GM18870 (cell line): Measurements from ENCODE around the gene ITGBL1.

ENCODE experiments used
- ATAC-seq: cut with Tn5 transposase; IDR thresholded peaks from one replicate; pipeline ENCODE4 v1.9.1; 2021; ENCODE audit warnings: moderate library complexity; ENCODE audit not compliant: unreplicated experiment

The ITGBL1 gene, protein sequence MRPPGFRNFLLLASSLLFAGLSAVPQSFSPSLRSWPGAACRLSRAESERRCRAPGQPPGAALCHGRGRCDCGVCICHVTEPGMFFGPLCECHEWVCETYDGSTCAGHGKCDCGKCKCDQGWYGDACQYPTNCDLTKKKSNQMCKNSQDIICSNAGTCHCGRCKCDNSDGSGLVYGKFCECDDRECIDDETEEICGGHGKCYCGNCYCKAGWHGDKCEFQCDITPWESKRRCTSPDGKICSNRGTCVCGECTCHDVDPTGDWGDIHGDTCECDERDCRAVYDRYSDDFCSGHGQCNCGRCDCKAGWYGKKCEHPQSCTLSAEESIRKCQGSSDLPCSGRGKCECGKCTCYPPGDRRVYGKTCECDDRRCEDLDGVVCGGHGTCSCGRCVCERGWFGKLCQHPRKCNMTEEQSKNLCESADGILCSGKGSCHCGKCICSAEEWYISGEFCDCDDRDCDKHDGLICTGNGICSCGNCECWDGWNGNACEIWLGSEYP

DNA sequence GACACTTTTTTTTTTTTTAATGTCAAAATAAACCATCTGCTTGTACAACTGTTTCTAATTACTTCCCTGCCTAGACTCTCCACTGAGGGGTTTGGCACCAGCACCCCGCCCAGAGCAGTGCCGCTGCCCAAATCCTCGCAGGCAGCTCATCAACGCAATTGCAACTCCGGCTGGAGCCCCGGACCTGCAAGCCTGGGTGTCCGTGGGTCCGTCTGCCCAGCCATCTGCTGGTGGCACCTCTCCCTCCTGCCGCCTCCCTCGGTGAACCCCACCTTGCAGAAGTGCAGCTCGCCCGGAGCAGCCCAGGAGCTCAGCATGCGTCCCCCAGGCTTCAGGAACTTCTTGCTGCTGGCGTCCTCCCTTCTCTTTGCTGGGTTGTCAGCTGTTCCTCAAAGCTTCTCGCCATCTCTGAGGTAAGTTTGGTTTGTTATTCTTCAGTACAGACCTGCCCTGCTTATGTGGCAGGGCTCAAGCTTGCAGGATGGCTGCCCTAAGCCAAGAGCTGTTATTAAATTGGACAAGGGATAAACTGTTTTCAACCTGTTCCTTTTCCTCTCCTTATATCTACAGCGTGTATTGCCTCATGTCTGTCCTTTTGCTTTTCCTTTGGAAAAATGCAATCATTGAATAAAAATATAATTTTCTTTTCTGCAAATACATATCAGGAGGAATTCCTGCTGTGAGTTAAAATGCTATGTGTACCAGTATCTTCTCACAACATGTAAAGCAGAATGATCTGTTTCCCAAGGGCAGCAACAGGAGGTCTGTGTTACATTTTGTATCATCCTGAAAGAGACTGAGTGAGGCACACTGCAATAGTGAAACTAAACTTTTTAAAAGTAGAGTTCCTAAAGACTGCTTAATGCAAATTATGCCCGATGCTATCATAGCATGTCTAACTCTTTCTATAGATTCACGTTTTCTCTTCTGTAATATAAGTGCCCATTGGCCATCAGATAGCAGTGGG lies at the start of gene ITGBL1:
Gene ITGBL1, plus strand, starts transcription at position 157 of the 967 bp plus-strand sequence. Its CDS starts 159 bp downstream, at position 316.
- ATAC-seq = peak; percentile 93

DNA sequence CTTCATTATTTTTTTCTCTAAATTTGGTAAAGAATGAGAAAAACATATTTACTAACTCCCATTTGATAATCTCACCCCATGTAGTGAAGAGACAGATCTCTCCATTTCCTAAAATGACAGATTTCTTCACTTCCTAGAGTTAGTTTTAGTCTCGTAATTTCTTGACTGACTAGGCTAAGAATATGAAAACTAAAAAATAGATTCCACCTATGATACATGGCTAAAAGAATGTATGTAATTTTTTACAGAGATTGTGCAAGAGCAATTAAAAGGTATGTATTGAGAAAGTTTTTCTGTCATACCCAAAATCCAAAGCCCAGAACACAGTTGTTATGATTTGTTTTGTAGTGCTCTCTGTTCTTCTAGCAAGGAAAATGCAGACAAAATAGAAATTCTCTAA lies 45.7 kb upstream of the ITGBL1 start:
- no peak for ATAC-seq

DNA sequence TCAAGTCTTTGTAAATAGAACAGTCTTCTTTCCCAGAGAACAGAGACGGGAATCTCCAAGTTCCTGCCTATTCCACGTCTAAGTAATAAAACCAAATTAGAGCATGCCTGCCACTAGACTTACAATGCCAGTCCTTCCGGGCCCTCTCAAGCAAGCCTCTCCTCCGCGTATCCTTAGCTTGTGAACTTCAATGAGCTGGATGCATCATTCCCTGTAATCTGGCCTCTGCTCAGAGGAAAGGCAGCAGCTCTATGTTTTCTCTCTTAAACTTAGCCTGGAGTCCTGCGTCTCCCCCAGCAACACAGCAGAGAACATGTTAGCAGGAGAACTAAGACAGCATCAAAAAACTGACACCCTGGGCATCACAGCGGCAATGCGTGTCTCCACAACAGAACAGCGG lies 44.3 kb upstream of the ITGBL1 start:
- no peak for ATAC-seq

DNA sequence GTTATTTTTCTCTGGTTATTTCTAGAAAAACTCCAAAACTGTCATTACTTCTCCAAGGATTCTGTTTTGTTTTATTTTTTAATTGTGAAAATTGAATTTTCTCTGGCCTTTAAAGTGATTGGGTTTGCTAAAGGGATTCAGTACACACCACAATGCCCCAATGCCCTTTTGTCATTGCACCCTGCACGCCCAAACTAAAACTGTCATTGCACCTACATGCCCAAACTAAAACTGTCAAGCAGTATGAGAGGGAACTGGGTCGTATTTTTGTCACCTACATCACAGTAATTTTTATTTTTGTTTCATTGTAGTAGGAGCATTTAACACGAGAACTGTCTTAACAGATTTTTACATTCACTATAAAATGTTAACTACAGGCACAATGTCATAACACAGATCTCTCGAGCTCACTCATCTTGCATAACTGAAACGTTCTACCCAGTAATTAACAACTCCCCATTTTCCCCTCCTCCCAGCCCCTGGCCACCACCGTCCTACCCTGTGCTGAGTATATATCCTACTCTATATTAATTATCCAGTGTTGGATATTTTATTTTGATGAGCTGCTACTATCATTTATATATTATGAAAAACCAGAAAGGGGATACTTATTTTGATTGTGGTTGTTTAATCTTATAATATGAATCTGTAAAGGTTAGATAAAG lies 43.4 kb upstream of the ITGBL1 start:
- ATAC-seq = no peak

DNA sequence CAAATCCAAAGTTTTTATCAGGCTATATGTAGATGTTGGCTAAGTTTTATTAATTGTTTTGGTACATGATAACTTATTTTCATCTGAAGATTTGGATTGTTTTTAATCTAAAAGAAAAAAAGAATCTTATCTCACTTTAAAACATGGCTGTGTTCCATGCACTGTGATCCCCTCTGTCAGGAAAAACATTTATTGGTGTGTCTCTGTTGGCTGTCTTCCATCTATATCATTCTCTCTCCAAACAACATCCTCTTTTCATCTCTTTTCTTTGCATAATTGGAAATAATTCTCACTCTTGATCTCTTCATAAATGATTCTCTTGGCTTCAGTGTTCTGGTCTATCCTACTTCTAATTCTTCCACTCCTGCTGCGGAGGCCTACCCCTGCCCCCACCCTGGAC lies 40.4 kb upstream of the ITGBL1 start:
- no peak for ATAC-seq

DNA sequence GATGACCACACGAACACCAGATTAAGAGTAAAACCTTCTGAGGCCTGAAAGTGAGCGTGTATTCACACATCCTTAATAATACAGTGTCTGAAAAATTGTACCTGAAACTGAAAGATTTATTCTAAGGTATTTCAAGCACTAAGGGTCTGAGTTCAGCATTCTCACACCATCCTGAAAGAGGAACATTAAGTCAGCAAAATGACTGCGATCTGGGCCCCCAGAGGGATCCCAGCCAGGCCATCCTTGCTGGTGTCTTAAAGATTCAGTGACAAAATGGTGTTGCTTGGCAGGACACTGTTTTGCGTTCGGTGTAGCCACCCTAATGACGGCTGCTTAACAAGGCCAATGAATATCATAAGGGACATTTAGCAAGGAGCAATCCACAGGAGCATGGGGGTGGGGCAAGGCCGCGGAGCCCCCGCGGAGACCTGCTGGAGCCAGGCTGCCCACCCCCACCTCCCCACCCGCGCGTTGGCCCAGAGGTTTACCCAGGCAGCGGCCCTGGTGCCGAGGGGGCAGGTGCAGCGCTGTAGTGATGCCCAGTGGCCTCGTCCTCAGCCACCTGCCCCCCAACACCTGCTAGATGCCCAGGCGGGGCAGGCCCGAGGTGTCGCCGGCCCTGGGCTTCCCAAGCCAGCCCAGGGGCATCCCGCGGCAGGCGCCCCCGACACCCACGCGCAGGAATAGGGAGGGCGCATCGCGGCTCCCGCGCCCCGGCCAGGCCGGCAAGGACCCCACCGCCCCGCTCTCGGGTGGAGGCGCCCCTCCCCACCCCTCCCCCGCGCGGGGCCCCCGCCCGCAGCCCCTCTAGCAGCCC lies 36.9 kb upstream of the ITGBL1 start:
- ATAC-seq = peak; percentile 46

DNA sequence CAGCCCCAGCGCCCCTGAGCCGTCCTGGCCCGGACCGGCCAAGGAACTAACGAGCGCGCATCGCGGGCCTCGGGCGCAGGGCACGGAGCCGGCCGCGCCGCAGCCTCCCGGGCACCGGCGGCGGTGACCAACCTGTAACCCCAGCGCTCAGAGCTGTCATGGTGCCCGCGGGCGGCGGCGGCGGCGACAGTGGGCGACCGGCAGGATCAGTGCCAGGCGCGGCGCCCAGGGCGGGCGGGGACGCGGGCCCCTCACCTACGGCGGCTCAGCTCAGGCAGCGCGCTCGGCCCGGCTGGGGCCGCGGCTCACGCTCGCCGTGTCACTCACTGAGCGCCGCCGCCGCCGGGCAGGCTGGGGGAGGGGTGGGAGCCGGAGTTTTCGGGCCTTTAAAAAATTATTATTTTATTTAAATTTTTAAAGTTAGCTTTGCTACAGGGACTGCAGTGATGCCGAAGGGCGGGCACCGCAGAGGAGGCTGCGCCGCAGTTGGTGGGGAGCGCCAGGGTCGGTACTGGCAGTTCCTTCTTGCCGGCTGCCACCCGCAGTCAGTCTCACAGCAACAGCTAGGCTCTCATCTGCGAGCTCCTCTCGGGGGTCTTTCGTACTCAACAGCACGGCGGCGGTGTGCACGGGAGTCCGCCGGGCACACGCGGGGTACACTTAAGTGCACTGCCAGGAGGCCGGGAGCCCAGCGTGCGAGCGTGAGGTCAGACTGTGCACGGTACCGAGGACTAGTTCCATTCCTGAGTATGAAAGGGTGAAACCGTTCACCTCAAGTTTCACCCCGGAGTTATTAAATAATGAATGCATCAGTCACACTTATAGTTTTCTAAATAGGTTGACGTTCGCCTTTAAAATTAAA lies 36.1 kb upstream of the ITGBL1 start, which contains the start of gene NALCN:
Gene NALCN, minus strand, starts transcription at position 328 of the 862 bp plus-strand sequence. CDS start 17,382 bp downstream, outside the sequence.
- ATAC-seq = no peak

DNA sequence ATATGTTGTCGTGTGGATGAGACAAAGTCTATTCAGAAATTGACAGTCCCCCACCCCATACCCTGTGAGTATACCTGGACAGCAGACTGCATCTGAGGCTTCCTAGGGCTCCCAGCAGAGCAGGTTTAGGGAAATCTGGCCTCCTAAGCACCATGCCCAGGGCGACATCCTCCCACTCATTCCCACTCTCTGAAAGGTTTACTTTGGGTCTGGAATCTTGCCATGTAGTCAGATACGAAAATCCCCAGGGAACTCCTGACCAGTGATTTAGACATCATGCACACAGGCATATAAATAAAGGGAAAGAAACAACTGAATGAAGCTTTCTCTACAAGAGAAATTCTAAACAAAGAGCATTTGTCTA lies 35.5 kb upstream of the ITGBL1 start:
- ATAC-seq = no peak

DNA sequence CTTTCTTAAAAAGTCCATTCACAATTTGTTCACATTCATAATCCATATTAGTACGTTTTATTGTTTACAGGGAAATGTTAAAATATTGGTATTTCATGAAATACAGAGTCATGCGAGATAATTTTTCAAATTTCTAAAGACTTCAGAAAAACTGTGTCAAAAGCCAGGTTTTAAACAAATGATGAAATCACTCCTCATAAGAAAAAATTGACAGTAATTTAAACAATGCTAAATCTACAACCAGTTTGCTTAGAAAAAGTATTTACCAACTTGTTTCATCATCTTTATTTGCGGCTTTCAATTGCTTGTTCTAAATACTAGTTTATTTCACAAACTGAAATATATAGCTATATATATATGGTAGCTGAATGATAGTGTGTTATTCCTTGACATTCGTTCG lies 35.0 kb upstream of the ITGBL1 start:
- no peak for ATAC-seq

DNA sequence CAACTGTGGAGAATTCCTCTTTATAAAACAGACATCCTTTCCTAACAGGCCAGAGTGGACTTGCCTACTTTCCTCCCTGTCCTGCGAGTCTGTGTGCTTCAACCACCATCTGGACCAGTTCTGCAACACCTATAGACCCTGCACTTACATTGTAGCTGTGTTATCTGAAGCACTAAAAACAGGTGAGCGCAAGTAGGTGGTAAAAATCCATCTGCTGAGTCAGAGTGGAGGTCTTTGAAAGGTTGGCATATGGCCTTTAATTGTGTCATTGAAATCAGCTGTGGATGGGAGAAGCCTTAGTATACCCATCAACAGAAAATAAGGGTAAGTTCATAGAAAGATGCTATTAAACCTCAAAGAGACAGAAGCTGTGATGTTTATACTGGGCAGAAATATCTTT lies 28.6 kb upstream of the ITGBL1 start:
- no peak for ATAC-seq

DNA sequence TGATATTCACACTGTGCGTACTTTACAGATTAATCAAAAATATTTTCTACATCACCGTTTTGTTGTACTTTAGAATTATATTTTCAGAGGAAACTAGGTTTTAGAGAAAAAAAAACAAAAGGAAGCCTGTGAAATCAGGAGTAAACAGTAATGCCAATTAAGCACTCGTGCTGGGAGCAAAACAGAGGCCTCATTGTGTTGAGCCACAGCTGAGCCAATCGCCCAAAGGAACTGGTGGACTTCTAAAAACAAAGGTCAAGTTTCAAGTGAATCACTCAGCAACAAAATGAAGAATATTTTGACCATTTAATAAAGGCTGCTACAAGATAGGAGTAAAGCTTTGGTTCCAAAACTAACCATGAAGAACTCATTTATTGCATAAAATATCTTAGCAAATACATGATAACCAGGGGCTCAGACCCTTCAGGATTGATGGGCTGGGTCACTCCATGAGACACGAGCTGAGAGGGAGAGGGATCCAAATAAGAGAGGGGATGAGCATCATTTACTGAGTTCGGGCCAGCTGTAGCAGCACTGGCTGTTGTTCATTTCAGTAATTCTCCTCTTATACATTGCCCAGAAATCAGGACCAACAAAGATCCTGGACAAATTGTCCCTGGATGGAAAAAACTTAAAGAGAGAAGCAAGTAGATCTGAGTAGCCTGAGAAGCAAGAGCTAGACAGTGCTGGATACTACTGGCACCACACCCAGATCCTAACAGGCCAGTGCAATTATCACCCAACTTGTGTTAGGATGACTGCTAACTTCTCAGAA lies 27.9 kb upstream of the ITGBL1 start:
- no peak for ATAC-seq

DNA sequence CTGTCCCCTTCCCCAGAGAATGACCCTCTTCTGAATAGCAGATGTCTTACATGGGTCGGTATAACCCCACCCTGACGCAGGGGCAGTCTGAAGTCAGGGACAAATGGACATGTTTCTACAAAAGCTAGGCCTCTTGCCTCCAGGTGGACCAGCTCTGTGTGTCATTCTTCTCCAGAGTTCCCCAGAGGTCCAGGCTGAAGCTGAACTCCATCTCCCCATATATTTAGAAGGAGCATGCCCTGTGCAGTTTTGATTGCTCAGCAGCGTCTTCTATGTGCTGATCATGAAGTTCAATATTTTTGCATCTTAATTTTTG lies 27.4 kb upstream of the ITGBL1 start:
- no peak for ATAC-seq

DNA sequence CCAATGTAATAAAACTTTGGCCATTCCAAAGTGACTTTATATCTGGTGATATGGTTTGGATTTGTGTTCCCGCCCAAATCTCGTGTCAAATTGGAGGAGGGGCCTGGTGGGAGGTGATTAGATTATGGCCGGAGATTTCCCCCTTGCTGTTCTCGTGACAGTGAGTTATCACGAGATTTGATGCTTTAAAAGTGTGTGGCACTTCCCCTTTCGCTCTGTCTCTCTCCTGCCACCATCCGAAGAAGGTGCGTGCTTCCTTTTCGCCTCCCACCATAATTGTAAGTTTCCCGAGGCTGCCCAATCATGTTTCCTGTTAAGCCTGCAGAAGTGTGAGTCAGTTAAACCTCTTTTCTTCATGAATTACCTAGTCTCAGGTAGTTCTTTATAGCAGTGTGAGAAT lies 26.9 kb upstream of the ITGBL1 start:
- ATAC-seq = no peak

DNA sequence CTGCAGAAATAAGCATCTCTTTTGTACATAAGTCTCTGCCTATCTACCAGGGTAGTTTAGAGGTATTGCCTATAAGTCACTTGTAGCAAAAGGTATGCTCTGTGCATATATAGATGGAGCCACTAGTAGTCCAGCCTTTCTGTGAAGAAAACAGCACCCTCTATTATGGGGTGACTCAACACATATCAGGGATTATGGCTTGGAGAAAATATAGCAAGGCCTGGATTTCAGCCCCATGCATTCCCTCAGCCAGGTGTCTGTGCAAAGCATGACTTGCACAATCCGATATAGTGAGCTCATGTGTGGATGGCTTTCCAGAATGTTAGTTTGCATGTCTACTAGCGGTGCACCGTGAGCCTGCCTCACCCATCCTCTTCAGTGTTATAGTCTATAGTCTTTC lies 22.7 kb upstream of the ITGBL1 start:
- no peak for ATAC-seq

DNA sequence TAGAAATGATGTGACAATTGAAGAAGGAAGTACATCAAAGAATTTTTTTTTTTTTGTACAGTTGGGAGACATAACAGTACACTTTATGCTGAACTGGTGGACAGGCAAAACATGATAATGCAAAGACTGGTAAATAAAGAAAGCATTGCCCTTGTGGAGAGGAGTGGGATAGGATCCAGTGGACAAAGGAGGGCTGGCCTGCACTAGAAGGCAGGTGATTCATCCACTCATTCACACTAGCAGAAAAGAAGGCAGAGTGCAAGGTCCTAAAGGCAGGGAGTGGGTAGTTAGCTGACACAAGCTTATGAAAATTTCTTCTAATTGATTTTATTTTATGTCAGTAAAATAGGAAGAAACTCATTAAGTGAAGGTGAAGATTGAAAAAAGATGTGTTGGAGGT lies 18.6 kb upstream of the ITGBL1 start:
- ATAC-seq = no peak

DNA sequence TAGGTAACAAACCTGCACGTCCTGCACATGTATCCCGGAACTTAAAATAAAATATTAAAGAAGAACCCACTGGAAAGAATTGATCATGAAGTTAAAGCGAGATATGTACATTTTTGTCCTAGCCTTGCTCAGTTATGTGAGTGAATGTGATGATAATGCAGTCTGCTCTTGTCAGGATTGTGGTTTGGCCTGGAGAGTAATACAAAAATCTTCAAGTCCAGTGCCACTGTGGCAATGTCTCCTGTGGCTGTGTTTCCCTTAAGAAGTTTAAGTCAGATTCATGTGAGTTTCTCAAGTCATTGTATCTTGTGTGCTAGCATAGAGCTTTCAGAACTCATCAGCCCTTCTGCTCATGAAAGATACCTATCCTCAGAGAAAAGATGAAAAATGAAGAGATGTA lies 18.0 kb upstream of the ITGBL1 start:
- ATAC-seq = no peak

DNA sequence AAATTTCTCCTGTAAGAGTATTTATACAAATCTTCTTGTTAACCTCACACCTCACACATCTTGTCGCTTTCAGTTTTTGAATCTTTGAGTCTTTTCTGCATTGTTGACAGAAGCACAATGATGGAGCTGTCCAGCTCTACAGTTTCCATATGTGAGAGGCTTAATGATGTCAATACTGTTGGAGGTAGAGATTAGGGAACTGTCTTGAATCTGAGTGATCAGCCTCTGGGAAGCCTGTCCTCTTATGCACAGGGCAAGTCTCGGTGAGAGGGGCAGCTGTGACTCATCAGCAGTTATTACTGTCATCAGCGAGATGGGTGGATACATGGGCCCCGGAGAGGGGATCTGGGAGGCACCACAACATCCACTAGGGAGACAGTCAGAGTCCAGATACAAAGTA lies 4.6 kb upstream of the ITGBL1 start:
- no peak for ATAC-seq

DNA sequence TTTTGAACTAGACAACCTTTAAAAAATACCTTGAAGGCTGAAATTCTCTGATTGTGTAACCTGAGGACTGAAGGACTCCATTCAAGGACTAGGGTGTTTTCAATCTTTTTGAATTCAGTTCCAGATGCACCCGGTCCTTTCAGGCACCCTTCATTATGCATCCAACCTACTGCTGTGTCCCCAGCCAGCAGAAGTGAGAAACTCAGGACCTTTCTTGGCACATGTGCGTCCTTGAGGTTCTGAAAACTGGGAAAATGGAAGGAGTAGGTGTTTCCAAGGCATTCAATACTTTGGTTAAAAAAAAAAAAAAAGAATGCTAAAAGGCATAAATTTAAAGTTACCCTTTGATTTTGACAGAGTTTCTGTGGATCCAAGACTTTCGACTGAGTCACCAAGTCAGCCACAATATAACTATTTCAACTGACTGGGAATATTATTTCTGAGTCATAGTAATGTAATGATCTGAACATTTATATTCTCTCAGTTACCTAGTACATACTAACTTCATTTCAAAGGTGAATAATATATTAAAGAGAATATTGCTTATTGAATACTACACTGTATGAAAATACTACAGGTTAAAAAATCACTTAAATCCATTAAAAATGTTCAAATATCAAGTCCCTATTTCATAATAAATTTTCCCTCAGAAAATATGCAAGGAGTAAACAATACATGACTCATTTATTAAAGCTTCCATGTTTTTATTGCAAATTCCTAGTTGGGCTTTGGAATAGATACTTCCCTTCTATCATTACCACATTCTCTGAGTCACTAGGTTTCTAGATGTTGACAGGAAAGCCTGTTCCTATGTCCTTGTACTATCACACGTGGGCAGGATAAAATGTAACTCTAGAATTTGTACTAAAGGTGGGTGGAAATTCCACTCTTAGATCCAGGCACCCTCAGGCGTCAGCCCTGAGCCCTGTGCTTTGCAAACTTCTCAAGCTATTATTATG lies 2.4 kb upstream of the ITGBL1 start:
- ATAC-seq = no peak
